ENCODE results near the gene WASL.
"Not testable (repeated sequence)": the region's sequence is repeated elsewhere in the genome, so short reads cannot be mapped to it uniquely, and the experiment has no call there.

WASL gene

DNA sequence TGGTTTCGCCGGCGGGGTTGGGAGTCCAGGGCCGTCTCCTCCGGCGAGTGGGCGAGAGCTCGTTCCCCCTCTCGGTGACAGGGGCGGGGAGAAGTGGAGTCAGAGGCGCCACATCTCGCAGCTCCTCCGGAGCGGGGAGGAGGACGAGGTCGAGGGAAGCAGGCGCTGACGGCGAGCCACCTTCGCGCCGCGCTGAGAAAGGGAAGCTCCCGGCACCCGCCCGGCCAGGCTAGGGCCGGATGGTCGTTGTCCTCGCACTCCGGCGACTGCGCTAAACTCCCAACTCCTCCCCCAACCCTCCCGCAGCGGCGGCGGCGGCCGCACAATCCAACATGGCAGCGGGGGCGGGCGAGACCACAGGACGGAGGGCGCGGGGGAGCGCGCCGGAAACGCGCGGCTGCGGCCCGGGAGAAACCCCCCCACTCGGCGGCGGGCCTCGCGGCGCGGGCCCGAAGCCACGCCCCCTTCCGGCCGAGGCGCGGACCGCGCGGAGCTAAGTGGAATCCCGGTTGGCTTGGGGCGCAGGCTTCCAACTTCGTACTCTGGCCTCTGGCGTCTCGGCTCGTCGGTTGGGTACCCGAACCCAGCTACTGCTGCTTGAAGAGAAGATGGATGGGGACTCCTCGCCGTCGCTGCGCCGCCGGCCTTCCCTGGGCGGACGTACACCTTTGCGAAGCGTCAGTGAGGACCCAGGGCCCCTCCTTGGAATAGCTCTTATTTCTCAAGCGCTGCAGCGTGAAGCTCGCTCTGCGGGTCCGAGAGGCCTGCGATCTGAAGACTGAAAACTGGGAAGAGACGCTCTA, at the start of gene WASL:
Gene WASL, minus strand, starts transcription at position 270 of the 803 bp plus-strand sequence. Its CDS starts 269 bp downstream, at position 1.
- in situ Hi-C loops (cut with HindIII; ENCODE audit: low sequenced_read_pairs), result no loop called here
- peak within 1 kb of the TSS; percentile 81 for H3K4me3 ChIP-seq (ENCODE audit: low read depth, low read length)
- TF ChIP-seq CTCF (IDR thresholded peaks at IDR 0.05; ENCODE audit: low read depth, low read length, missing control alignments), result no peak
- peak; percentile 62 for DNase-seq (ENCODE audit: low read depth)

DNA sequence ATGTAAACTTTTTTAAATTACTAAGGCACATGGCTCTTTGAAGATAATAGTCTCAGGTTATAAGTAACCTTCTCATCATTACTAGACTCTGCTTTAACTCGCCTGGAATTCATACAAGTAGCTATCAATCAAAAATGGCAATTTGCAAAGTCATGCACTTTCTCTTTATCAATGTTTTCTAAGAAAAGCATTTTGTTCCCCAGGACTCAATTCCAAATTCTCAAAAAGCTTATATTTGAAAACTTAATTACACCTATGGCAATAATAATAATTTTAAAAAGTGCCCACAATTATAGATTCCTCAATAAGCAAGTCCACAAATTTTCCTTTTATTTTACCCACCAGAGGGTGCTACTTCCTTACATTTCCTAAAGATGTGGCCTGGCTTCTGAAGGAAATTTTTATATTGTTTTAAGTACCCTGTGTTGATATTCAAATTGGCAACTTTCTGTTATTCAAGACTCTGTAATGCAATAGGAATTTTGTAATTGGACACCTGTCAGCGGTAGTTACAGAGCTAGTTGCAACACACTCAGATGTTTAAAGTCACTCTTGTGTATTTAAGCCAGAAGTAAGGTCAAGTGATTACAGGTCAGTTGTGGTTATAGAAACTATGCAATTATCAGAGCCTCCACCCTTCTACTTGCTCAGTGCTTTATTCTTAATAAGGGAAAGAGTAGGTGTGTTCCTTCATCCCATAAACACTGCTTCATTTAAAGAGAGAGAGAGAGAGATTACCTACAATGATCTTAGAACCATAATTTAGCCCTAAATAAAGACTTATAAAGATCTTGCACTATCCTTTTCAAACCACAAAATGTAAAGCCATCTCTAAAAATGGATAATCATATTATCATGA, 49.1 kb upstream of the WASL start:
- H3K4me3 ChIP-seq (ENCODE audit: low read depth, low read length), result no peak overlapping the region
- peak; percentile 19 for TF ChIP-seq CTCF (IDR thresholded peaks at IDR 0.05; ENCODE audit: low read depth, low read length, missing control alignments)
- in situ Hi-C loops (cut with HindIII; ENCODE audit: low sequenced_read_pairs), result no loop called here
- peak; percentile 93 for DNase-seq (ENCODE audit: low read depth)

GRCh38 chr7:123796568-123796967, 47.8 kb upstream of the WASL start:
- TF ChIP-seq CTCF (IDR thresholded peaks at IDR 0.05; ENCODE audit: low read depth, low read length, missing control alignments), result no peak
- DNase-seq (ENCODE audit: low read depth), result no peak
- H3K4me3 ChIP-seq (ENCODE audit: low read depth, low read length), result no peak overlapping the region
- in situ Hi-C loops (cut with HindIII; ENCODE audit: low sequenced_read_pairs), result no loop called here

GRCh38 chr7:123795917-123796316, 47.1 kb upstream of the WASL start:
- in situ Hi-C loops (cut with HindIII; ENCODE audit: low sequenced_read_pairs), result no loop called here
- no peak for DNase-seq (ENCODE audit: low read depth)
- no peak overlapping the region for H3K4me3 ChIP-seq (ENCODE audit: low read depth, low read length)
- TF ChIP-seq CTCF (IDR thresholded peaks at IDR 0.05; ENCODE audit: low read depth, low read length, missing control alignments), result no peak

GRCh38 chr7:123795116-123795515, 46.3 kb upstream of the WASL start:
- in situ Hi-C loops (cut with HindIII; ENCODE audit: low sequenced_read_pairs); H3K4me3 ChIP-seq (ENCODE audit: low read depth, low read length); DNase-seq (ENCODE audit: low read depth): not testable (repeated sequence)

DNA sequence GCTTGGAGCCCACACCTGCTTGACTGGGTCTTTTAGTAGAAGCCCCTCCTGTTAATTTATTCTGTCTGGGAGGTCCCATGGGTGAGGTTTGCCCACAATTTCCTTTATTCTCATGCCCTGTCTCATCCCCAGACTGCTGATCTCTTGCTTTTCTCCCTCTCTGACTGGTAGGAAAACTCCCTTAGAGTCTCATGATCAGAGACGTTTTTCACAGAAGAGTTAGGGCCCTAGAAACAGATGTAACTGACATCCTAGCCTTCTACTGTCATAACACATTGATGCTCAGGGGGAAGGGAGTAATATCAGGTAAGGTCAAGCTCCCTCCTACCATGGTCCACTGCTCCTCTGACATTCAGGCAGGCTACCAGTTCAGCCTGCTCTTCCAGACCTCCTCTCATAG, 43.7 kb upstream of the WASL start:
- TF ChIP-seq CTCF (IDR thresholded peaks at IDR 0.05; ENCODE audit: low read depth, low read length, missing control alignments), result no peak
- DNase-seq (ENCODE audit: low read depth), result no peak
- no peak overlapping the region for H3K4me3 ChIP-seq (ENCODE audit: low read depth, low read length)
- in situ Hi-C loops (cut with HindIII; ENCODE audit: low sequenced_read_pairs), result no loop called here

DNA sequence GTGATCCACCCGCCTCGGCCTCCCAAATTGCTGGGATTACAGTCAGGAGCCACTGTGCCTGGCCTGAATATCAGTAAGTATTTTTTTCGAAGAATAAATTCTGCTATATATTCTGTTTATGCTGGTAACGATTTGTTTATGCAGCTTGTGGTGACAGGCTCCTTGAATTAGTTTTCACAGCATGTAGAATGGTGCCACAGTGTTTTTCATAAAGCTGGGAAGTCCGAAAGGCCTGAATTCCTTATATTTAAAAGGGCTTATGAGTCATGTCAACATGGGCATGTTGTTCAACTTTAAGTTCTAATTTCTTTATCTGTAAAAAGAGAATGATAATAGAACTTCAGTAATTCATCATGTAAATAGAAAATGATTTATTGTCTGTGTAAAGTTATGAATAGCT, 42.2 kb upstream of the WASL start:
- no peak for DNase-seq (ENCODE audit: low read depth)
- H3K4me3 ChIP-seq (ENCODE audit: low read depth, low read length), result no peak overlapping the region
- in situ Hi-C loops (cut with HindIII; ENCODE audit: low sequenced_read_pairs), result no loop called here
- TF ChIP-seq CTCF (IDR thresholded peaks at IDR 0.05; ENCODE audit: low read depth, low read length, missing control alignments), result no peak
